ELR (cell line): ENCODE results near the gene OLA1.
"Not testable (repeated sequence)": the region's sequence is repeated elsewhere in the genome, so short reads cannot be mapped to it uniquely, and the experiment has no call there.

Experiments used
- DNase-seq: peaks from one replicate; pipeline ENCODE4 v3.0.0-alpha.2; 2015; ENCODE audit warnings: low read depth

Gene OLA1

GRCh38 chr2:174248187-174248997 is at the start of gene OLA1:
Gene OLA1, minus strand, starts transcription at chr2:174248532. Its CDS starts 1,717 bp downstream, at chr2:174246815.
- peak; percentile 97 for DNase-seq

- DNase-seq, result no peak
These were observed 44.6 kb upstream of the OLA1 start for GRCh38 chr2:174292908-174293307.

GRCh38 chr2:174286172-174286571 is 37.8 kb upstream of the OLA1 start:
- DNase-seq, result no peak

GRCh38 chr2:174282441-174282840 is 34.1 kb upstream of the OLA1 start:
- no peak for DNase-seq

GRCh38 chr2:174281736-174282135 is 33.4 kb upstream of the OLA1 start:
- no peak for DNase-seq

GRCh38 chr2:174280596-174280995 is 32.3 kb upstream of the OLA1 start:
- no peak for DNase-seq

- not testable (repeated sequence) for DNase-seq
These were observed 21.9 kb upstream of the OLA1 start for GRCh38 chr2:174270263-174270662.

GRCh38 chr2:174266288-174266687 is 18.0 kb upstream of the OLA1 start:
- DNase-seq, result no peak

GRCh38 chr2:174263997-174264396 is 15.7 kb upstream of the OLA1 start:
- peak; percentile 96 for DNase-seq

- peak; percentile 46 for DNase-seq
These were observed 11.6 kb upstream of the OLA1 start for GRCh38 chr2:174259981-174260380.

GRCh38 chr2:174254267-174254666 is 5.9 kb upstream of the OLA1 start:
- DNase-seq, result no peak

- no peak for DNase-seq
These were observed 763 bp upstream of the OLA1 start for GRCh38 chr2:174248998-174249592.

- DNase-seq, result peak; percentile 42
These were observed 702 bp downstream of the OLA1 start for GRCh38 chr2:174247474-174248186.

- DNase-seq, result no peak
These were observed 1.4 kb downstream of the OLA1 start for GRCh38 chr2:174246944-174247381.

GRCh38 chr2:174245628-174246027 is 2.7 kb downstream of the OLA1 start:
- not testable (repeated sequence) for DNase-seq

- DNase-seq, result no peak
These were observed 3.3 kb downstream of the OLA1 start for GRCh38 chr2:174245065-174245464.

- DNase-seq, result no peak
These were observed 4.5 kb downstream of the OLA1 start for GRCh38 chr2:174243812-174244211.

GRCh38 chr2:174240097-174240496 is 8.2 kb downstream of the OLA1 start:
- no peak for DNase-seq

- DNase-seq, result no peak
These were observed 11.9 kb downstream of the OLA1 start for GRCh38 chr2:174236429-174236828.

- peak; percentile 8 for DNase-seq
These were observed 12.7 kb downstream of the OLA1 start for GRCh38 chr2:174235680-174236079.

- DNase-seq, result no peak
These were observed 14.5 kb downstream of the OLA1 start for GRCh38 chr2:174233771-174234275.

- no peak for DNase-seq
These were observed 20.6 kb downstream of the OLA1 start for GRCh38 chr2:174227748-174228147.
